GM13976 (cell line): ENCODE data around the gene DAP3.
"Not testable (repeated sequence)": the region's sequence is repeated elsewhere in the genome, so short reads cannot be mapped to it uniquely, and the experiment has no call there.

Experiments
- DNase-seq: peaks from one replicate; pipeline ENCODE4 v3.0.0; 2012; ENCODE audit warnings: low spot score
- in situ Hi-C: fragments of 300-500 bp; cut with MboI; formaldehyde crosslinking; loops from one replicate; pipeline ENCODE4 v1.12.0; 2022; ENCODE audit warnings: low sequenced_read_pairs, mixed read lengths, inconsistent platforms; ENCODE audit not compliant: unreplicated experiment
- TF ChIP-seq, protein P1 (sequence below): IDR thresholded peaks from 2 replicates; pipeline ENCODE4 v1.5.1; 2012; ENCODE audit warnings: borderline replicate concordance, mild to moderate bottlenecking; ENCODE audit not compliant: insufficient read depth; ENCODE audit errors: extremely low read depth, missing control alignments, control extremely low read depth

The DAP3 gene

DNA sequence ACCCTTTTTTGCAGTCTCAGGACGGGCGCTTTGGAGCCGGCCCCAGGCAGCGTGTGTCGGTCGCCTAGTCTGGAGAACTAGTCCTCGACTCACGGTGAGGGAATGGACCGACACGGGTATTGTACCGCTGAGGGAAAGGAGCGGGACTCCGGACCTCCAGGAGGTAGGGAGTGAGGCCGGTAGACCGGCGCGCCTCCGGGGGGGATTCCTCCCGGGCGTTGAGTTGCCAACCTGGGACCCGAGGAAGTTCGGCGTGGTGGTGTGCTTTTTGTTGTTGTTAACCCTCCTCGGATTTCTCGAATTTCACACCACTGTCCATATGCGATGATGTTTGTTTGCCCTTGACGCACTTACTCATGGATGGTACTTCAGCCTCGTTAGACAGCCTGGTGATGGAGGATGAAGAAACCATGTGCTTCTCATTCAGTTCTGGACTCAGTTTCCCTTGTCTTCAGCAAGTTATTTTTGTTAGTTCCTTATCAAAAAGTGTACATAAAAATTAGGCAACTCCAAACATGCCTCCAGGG, at the start of gene DAP3:
TSS of gene DAP3 (plus strand) at position 11 of the 527 bp plus-strand sequence. CDS start 20,689 bp downstream, outside the sequence.
- in situ Hi-C loops: not testable (repeated sequence)
- peak; percentile 91 for DNase-seq

- DNase-seq: no peak
- TF ChIP-seq, protein P1, sequence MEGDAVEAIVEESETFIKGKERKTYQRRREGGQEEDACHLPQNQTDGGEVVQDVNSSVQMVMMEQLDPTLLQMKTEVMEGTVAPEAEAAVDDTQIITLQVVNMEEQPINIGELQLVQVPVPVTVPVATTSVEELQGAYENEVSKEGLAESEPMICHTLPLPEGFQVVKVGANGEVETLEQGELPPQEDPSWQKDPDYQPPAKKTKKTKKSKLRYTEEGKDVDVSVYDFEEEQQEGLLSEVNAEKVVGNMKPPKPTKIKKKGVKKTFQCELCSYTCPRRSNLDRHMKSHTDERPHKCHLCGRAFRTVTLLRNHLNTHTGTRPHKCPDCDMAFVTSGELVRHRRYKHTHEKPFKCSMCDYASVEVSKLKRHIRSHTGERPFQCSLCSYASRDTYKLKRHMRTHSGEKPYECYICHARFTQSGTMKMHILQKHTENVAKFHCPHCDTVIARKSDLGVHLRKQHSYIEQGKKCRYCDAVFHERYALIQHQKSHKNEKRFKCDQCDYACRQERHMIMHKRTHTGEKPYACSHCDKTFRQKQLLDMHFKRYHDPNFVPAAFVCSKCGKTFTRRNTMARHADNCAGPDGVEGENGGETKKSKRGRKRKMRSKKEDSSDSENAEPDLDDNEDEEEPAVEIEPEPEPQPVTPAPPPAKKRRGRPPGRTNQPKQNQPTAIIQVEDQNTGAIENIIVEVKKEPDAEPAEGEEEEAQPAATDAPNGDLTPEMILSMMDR: no peak
- in situ Hi-C loops: no loop called here
These were observed 48.5 kb upstream of the DAP3 start for GRCh38 chr1:155640367-155640766.

- in situ Hi-C loops, DNase-seq: not testable (repeated sequence)
These were observed 46.2 kb upstream of the DAP3 start for GRCh38 chr1:155642559-155643180.

DNA sequence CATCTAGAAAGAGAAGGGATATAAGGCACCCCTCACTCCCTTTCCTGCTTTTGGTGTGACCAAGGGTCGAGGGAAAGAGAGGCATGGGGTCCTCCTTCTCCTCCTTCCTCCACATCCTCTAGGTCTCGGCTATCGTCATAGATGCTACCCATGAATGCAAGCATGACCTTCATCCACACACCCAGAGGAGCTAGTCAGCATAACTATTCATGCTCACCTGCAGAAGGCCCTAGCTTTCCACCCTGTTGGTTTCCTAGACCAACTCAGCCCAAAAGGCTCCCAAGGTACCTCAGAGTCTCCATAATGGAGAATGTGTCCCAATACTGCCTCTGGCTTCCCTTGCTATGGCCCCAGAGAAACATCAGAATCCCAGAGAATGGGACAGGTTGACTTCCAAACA, 45.7 kb upstream of the DAP3 start:
- DNase-seq: no peak
- TF ChIP-seq, protein P1: no peak
- in situ Hi-C loops: no loop called here

- TF ChIP-seq, protein P1: no peak
- no peak for DNase-seq
- in situ Hi-C loops: no loop called here
These were observed 43.8 kb upstream of the DAP3 start for GRCh38 chr1:155645034-155645598.

DNA sequence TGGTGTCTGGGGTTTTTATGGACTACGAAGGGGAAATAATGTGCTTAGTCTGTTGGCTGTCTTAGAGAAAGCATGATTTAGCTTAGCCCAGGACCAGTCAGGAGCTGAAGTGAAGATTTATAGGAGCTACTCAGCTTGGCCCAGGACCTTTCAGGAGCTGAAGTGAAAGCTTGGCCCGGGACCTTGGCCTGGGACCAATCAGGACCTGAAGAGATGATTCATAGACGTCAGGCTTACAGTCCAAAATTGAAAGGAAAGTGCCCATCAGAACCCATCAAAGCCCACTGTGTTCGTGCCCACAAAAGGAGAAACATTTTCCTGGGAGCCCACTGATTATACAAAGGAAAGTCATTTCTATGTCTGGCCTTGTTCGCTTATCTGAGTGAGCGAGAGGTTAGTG, 43.2 kb upstream of the DAP3 start:
- DNase-seq: no peak
- in situ Hi-C loops: no loop called here
- TF ChIP-seq, protein P1: no peak

DNA sequence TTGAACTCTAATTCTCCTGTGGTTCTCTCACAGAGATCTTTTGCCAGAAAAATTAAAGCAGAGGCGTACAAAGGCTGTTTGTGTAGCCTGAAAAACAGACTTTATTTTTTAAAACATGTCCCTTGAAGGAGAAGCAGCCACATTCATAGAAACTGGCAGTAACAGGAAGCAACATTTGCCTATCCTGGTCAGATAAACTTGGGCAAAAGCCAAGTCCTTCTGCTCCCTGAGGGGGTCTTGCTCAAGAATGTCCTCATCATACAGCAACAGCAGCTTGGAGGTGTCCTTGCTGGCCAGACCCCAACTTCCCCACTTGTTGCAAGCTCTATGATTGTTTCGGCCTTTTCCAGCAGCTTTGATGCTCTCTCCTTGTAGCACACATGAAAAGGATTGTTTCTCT, 42.6 kb upstream of the DAP3 start:
- no peak for DNase-seq
- in situ Hi-C loops: no loop called here
- TF ChIP-seq, protein P1: no peak
